Lower leg skin (tissue), 3 donors: ENCODE data around the gene RASEF.

Experiments used
- POLR2A ChIP-seq, 2 donors: fragments of 450-650 bp; IDR thresholded peaks; one replicate each; pipeline ENCODE4 v1.6.1; 2016 to 2017; ENCODE audit warnings: antibody characterized with exemption in 2 of 2, mild to moderate bottlenecking in 1 of 2, moderate library complexity in 1 of 2
- TF ChIP-seq, protein P1 (sequence below), 3 donors: fragments of 450-650 bp; IDR thresholded peaks; one replicate each; pipeline ENCODE4 v1.5.1; 2016; ENCODE audit warnings: antibody characterized with exemption in 3 of 3, mild to moderate bottlenecking in 3 of 3, moderate library complexity in 2 of 3

- TF ChIP-seq, protein P1, sequence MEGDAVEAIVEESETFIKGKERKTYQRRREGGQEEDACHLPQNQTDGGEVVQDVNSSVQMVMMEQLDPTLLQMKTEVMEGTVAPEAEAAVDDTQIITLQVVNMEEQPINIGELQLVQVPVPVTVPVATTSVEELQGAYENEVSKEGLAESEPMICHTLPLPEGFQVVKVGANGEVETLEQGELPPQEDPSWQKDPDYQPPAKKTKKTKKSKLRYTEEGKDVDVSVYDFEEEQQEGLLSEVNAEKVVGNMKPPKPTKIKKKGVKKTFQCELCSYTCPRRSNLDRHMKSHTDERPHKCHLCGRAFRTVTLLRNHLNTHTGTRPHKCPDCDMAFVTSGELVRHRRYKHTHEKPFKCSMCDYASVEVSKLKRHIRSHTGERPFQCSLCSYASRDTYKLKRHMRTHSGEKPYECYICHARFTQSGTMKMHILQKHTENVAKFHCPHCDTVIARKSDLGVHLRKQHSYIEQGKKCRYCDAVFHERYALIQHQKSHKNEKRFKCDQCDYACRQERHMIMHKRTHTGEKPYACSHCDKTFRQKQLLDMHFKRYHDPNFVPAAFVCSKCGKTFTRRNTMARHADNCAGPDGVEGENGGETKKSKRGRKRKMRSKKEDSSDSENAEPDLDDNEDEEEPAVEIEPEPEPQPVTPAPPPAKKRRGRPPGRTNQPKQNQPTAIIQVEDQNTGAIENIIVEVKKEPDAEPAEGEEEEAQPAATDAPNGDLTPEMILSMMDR (IDR thresholded peaks at IDR 0.05), result no peak
- no peak for TF ChIP-seq POLR2A (IDR thresholded peaks at IDR 0.05)
Observed at GRCh38 chr9:83111169-83111568, 48.2 kb upstream of the RASEF start.
